H1 (cell line): Measurements from ENCODE around the gene TSHR. TPM values are rescaled to one million over a fixed set of nuclear protein-coding genes. Genes with fewer than 3 reads are reported as not detected.

Experiments
- CTCF ChIA-PET: fragments of 300-600 bp; sonication (Branson Sonifier 250); formaldehyde crosslinking; loops from one replicate; lab custom pipeline; 2021; ENCODE audit not compliant: partially characterized antibody; lab: Charles Lee
- POLR2A ChIA-PET: fragments of 300-600 bp; sonication (Branson Sonifier 250); formaldehyde crosslinking; loops from one replicate; lab custom pipeline; 2021; ENCODE audit warnings: inconsistent platforms; ENCODE audit not compliant: partially characterized antibody; lab: Charles Lee
- DNase-seq, 2 experiments: peaks; one replicate each; pipeline versions ENCODE4 v3.0.0 to v3.0.0-alpha.2; 2010 to 2022; ENCODE audit warnings: low spot score in 2 of 2, low read depth in 1 of 2, mixed read lengths in 1 of 2
- FAIRE-seq: peaks from 2 replicates; lab custom pipeline; 2011; peaks lifted over from hg19 to GRCh38; lab: Jason Lieb, UNC
- H2AFZ ChIP-seq: 2 replicates; pipeline ENCODE4 v1.8.1; 2012; ENCODE audit warnings: low read length, inconsistent platforms
- H2AK5ac ChIP-seq: 2 replicates; pipeline ENCODE4 v1.6.1; 2013; ENCODE audit warnings: low read depth, low read length
- H2BK120ac ChIP-seq: replicated peaks from 2 replicates; pipeline ENCODE3; 2013; ENCODE audit warnings: low read depth, low read length, inconsistent platforms
- H2BK12ac ChIP-seq: 2 replicates; pipeline ENCODE4 v1.6.1; 2013; ENCODE audit warnings: low read depth, low read length
- H2BK15ac ChIP-seq: 2 replicates; pipeline ENCODE4 v1.6.1; 2013; ENCODE audit warnings: low read length
- H2BK20ac ChIP-seq: 2 replicates; pipeline ENCODE4 v1.6.1; 2013; ENCODE audit warnings: low read length
- H2BK5ac ChIP-seq: 2 replicates; pipeline ENCODE4 v1.6.1; 2013; ENCODE audit warnings: low read depth, low read length
- H3K14ac ChIP-seq: 2 replicates; pipeline ENCODE4 v1.6.1; 2013; ENCODE audit warnings: inconsistent platforms; ENCODE audit not compliant: insufficient read length
- H3K18ac ChIP-seq: 2 replicates; pipeline ENCODE4 v1.6.1; 2013; ENCODE audit warnings: low read length; ENCODE audit errors: extremely low read depth
- H3K23ac ChIP-seq: 2 replicates; pipeline ENCODE4 v1.6.1; 2013; ENCODE audit warnings: inconsistent platforms; ENCODE audit not compliant: insufficient read length
- H3K23me2 ChIP-seq: 2 replicates; pipeline ENCODE4 v1.6.1; 2013; ENCODE audit warnings: low read depth, low read length
- H3K27ac ChIP-seq: 2 replicates; pipeline ENCODE4 v1.6.1; 2011; ENCODE audit warnings: low read depth, low read length, inconsistent platforms
- H3K27me3 ChIP-seq, 4 experiments: replicated peaks in 1 of 4; 1 replicate in 1 of 4; 2 replicates in 3 of 4; pipeline versions ENCODE4 v1.6.1 to v1.8.1; 2011 to 2013; ENCODE audit warnings: low read length in 3 of 4, mild to moderate bottlenecking in 3 of 4, inconsistent platforms in 2 of 4, mixed read lengths in 2 of 4, moderate library complexity in 1 of 4; ENCODE audit not compliant: control insufficient read depth in 3 of 4, insufficient read depth in 3 of 4; ENCODE audit errors: extremely low read depth in 1 of 4
- H3K36me3 ChIP-seq, 4 experiments: 2 replicates each; pipeline versions ENCODE4 v1.6.1 to v1.8.1; 2011 to 2013; ENCODE audit warnings: mild to moderate bottlenecking in 4 of 4, low read length in 3 of 4, moderate library complexity in 2 of 4, control low read depth in 1 of 4, inconsistent platforms in 1 of 4; ENCODE audit not compliant: insufficient read depth in 4 of 4, control insufficient read depth in 2 of 4
- H3K4ac ChIP-seq: replicated peaks from 2 replicates; pipeline ENCODE3; 2013; ENCODE audit warnings: low read length, low read depth, mixed read lengths, inconsistent platforms; ENCODE audit not compliant: insufficient read length
- H3K4me1 ChIP-seq, 4 experiments: replicated peaks in 1 of 4; 1 replicate in 1 of 4; 2 replicates in 3 of 4; pipeline versions ENCODE4 v1.6.1 to v1.8.1; 2011 to 2013; ENCODE audit warnings: low read length in 3 of 4, inconsistent platforms in 2 of 4, mixed read lengths in 1 of 4; ENCODE audit not compliant: insufficient read depth in 4 of 4, control insufficient read depth in 3 of 4
- H3K4me2 ChIP-seq, 2 experiments: 2 replicates each; pipeline versions ENCODE4 v1.6.1 to v1.8.1; 2011 to 2013; ENCODE audit warnings: low read depth in 2 of 2, low read length in 2 of 2, control low read depth in 1 of 2, inconsistent platforms in 1 of 2, mild to moderate bottlenecking in 1 of 2; ENCODE audit not compliant: insufficient read depth in 1 of 2
- H3K4me3 ChIP-seq, 4 experiments: fragments of 200-600, 300-600 bp in 1 of 4; sonication (generic), shearing (Covaris generic), sonication (Bioruptor Twin) in 1 of 4; 2 replicates each; pipeline versions ENCODE4 v1.5.1 to v1.8.1; 2011 to 2016; ENCODE audit warnings: low read length in 4 of 4, low read depth in 3 of 4, control low read depth in 2 of 4, inconsistent platforms in 2 of 4, mild to moderate bottlenecking in 2 of 4, mixed read lengths in 1 of 4, moderate library complexity in 1 of 4; ENCODE audit not compliant: insufficient read depth in 2 of 4; ENCODE audit errors: extremely low read depth in 1 of 4
- H3K56ac ChIP-seq: replicated peaks from 2 replicates; pipeline ENCODE3; 2013; ENCODE audit warnings: low read depth, mild to moderate bottlenecking, mixed read lengths, low read length, inconsistent platforms; ENCODE audit not compliant: insufficient read length
- H3K79me1 ChIP-seq: 2 replicates; pipeline ENCODE4 v1.6.1; 2013; ENCODE audit warnings: low read depth, low read length, control low read depth
- H3K79me2 ChIP-seq, 2 experiments: 2 replicates each; pipeline versions ENCODE4 v1.6.1 to v1.8.1; 2012 to 2013; ENCODE audit warnings: low read length in 2 of 2, mild to moderate bottlenecking in 2 of 2, inconsistent platforms in 1 of 2; ENCODE audit not compliant: insufficient read depth in 2 of 2, control insufficient read depth in 1 of 2
- H3K9ac ChIP-seq, 4 experiments: replicated peaks in 1 of 4; 1 replicate in 1 of 4; 2 replicates in 3 of 4; pipeline versions ENCODE4 v1.6.1 to v1.8.1; 2011 to 2013; ENCODE audit warnings: low read depth in 3 of 4, low read length in 3 of 4, control low read depth in 2 of 4, mild to moderate bottlenecking in 2 of 4, moderate library complexity in 2 of 4, inconsistent platforms in 1 of 4; ENCODE audit errors: extremely low read depth in 1 of 4
- H3K9me3 ChIP-seq, 2 experiments: 2 replicates each; pipeline versions ENCODE4 v1.6.1 to v1.8.1; 2012 to 2013; ENCODE audit warnings: mild to moderate bottlenecking in 2 of 2, moderate library complexity in 2 of 2, control low read depth in 1 of 2, inconsistent platforms in 1 of 2, low read depth in 1 of 2, low read length in 1 of 2, mixed read lengths in 1 of 2; ENCODE audit not compliant: insufficient read depth in 2 of 2
- H4K20me1 ChIP-seq, 2 experiments: replicated peaks in 1 of 2; 2 replicates each; pipeline versions ENCODE3 to v1.8.1; 2011 to 2013; ENCODE audit warnings: inconsistent platforms in 2 of 2, low read length in 2 of 2, mild to moderate bottlenecking in 1 of 2; ENCODE audit not compliant: insufficient read depth in 2 of 2, control insufficient read depth in 1 of 2
- H4K5ac ChIP-seq: 2 replicates; pipeline ENCODE4 v1.6.1; 2013; ENCODE audit warnings: low read length, low read depth, mixed read lengths, inconsistent platforms; ENCODE audit not compliant: insufficient read length
- H4K8ac ChIP-seq: 2 replicates; pipeline ENCODE4 v1.8.0; 2013; ENCODE audit warnings: mild to moderate bottlenecking, moderate library complexity, low read length, inconsistent platforms; ENCODE audit not compliant: insufficient read depth; ENCODE audit errors: extremely low read depth
- H4K91ac ChIP-seq: replicated peaks from 2 replicates; pipeline ENCODE3; 2013; ENCODE audit warnings: low read length, mixed read lengths, inconsistent platforms; ENCODE audit not compliant: insufficient read length
- CBX5 ChIP-seq: fragments of 300-800, 300-1000 bp; sonication (generic); IDR thresholded peaks from 2 replicates; pipeline ENCODE4 v1.7.1; 2016; ENCODE audit warnings: antibody characterized with exemption, low read length, low read depth
- CBX8 ChIP-seq: fragments of 300-800, 300-1000 bp; sonication (generic); IDR thresholded peaks from 2 replicates; pipeline ENCODE4 v1.7.1; 2016; ENCODE audit warnings: low read depth, low read length, borderline replicate concordance
- CTBP2 ChIP-seq: IDR thresholded peaks from 2 replicates; pipeline ENCODE4 v1.7.0; 2011; ENCODE audit warnings: borderline replicate concordance, mild to moderate bottlenecking, moderate library complexity, mixed read lengths, low read length; ENCODE audit not compliant: insufficient read depth, insufficient read length
- GABPA ChIP-seq: IDR thresholded peaks from 2 replicates; pipeline ENCODE4 v1.6.1; 2011; ENCODE audit warnings: mild to moderate bottlenecking, low read length, moderate library complexity, borderline replicate concordance; ENCODE audit not compliant: insufficient read depth
- HDAC6 ChIP-seq: IDR thresholded peaks from one replicate; pipeline ENCODE4 v1.7.1; 2012; ENCODE audit warnings: low read depth, mild to moderate bottlenecking, inconsistent platforms, low read length, moderate library complexity
- KDM4A ChIP-seq: IDR thresholded peaks from one replicate; pipeline ENCODE4 v1.7.1; 2012; ENCODE audit warnings: low read depth, mild to moderate bottlenecking, moderate library complexity, low read length, inconsistent platforms; ENCODE audit not compliant: severe bottlenecking
- RXRA ChIP-seq: IDR thresholded peaks from 2 replicates; pipeline ENCODE4 v1.6.1; 2011; ENCODE audit warnings: low read depth, mild to moderate bottlenecking, low read length, moderate library complexity; ENCODE audit not compliant: insufficient read depth
- ZNF274 ChIP-seq: IDR thresholded peaks from 2 replicates; pipeline ENCODE4 v1.7.0; 2012; ENCODE audit warnings: low read length, borderline replicate concordance; ENCODE audit errors: extremely low read depth
- WGBS, 2 experiments: shearing (Covaris generic) in 1 of 2; methylation state at CpG; one replicate each; pipeline versions ENCODE4 v1.1.6 to v1.1.7; 2013 to 2015; ENCODE audit warnings: low lambda C conversion rate in 2 of 2, mixed read lengths in 2 of 2, inconsistent platforms in 1 of 2, low coverage in 1 of 2, missing lambda C conversion rate in 1 of 2; ENCODE audit not compliant: insufficient replicate concordance in 2 of 2, insufficient coverage in 1 of 2, insufficient read length in 1 of 2; ENCODE audit errors: extremely low coverage in 1 of 2, missing lambda C conversion rate in 1 of 2; 5-methylcytosine and 5-hydroxymethylcytosine counted together
- polyA plus RNA-seq, 7 experiments: library from polyadenylated mRNA; depleted of rRNA in 3 of 7; stranded (reverse) in 5 of 7; unstranded in 2 of 7; fragments of >200 nt in 5 of 7; fragments of 200-250 nt in 2 of 7; gene quantifications; 1 replicate in 5 of 7; 2 replicates in 1 of 7; 4 replicates in 1 of 7; pipeline versions ENCODE4 v1.2.1 to v1.2.3, GENCODE V29; 2011 to 2013; ENCODE audit warnings: missing spikeins in 2 of 7, mixed read lengths in 2 of 7
- total RNA-seq: library from RNA; stranded (reverse); fragmentation: NEBNext Ultra II Directional; extraction: Animal tissue kit (Norgen Biotek cat#: 25700); gene quantifications from 2 replicates; pipeline ENCODE4 v1.2.1, GENCODE V29; 2021
- TF ChIP-seq, protein P1 (sequence below): IDR thresholded peaks from 2 replicates; pipeline ENCODE4 v1.6.1; 2011; ENCODE audit warnings: low read depth, mild to moderate bottlenecking, low read length; ENCODE audit not compliant: insufficient read depth

The TSHR gene
- total and polyA plus RNA-seq, 2 of the 8 experiments (the other 6 are each of a cell fraction or from before 2014, with no cell fraction given), result 0.27 TPM; not detected in 1

DNA sequence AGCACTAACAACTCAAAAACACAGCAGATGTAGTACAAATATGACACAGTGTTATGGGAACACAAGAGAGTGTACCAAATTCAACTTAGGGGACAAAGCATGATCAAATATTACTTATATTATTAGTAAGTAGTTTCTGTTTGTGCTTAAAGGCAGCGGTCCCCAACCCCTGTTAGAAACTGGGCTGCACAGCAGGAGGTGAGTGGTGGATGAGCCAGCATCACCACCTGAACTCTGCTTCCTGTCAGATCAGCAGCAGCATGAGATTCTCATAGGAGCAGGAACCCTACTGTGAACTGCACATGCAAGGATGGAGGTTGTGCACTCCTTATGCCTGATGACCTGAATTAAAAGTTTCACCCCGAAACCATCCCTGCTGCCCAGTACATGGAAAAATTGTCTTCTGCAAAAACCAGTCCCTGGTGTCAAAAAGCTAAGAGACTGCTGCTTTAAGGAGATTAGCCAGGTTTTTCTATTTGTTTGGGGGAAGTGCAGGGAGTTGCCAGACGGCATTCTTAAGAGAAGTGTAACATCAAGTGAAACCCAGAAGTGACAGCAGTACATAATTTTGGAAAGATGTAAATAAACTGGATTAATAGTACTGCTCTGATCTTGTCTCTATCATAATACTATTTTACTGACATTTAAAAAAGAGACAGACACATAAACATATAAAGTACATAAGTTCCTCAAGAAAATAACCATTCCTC is 238.7 kb downstream of the TSHR start:
- H3K79me2 ChIP-seq, result peaks cover 0 to 33% of the 10 kb centered on the region in 2 experiments; a peak in 2 of 4 replicates
- H3K4me2 ChIP-seq, result no peak overlapping the region
- ChIA-PET POLR2A (interaction anchor here (1.3 to 1.4 kb wide), 2 partner anchors 23 to 25 kb away, joined by 3 to 5 read pairs; no protein-coding TSS in a partner anchor), CTCF (interaction anchor here (0.6 to 0.9 kb wide), 3 partner anchors 126 to 271 kb away, joined by 3 to 4 read pairs (median 3); no protein-coding TSS in a partner anchor)
- no peak overlapping the region for H3K18ac ChIP-seq
- no peak overlapping the region for H2BK120ac ChIP-seq
- H2AFZ ChIP-seq, result no peak overlapping the region
- H3K27me3 ChIP-seq, result no peaks in the 10 kb centered on the region
- H3K4ac ChIP-seq, result no peak overlapping the region
- DNase-seq (no peak), FAIRE-seq (no peak)
- H4K91ac ChIP-seq, result no peak overlapping the region
- no peak overlapping the region for H3K23ac ChIP-seq
- no peak overlapping the region for H3K9ac ChIP-seq
- no peak overlapping the region for H2BK12ac ChIP-seq
- H4K5ac ChIP-seq, result no peak overlapping the region
- no peak overlapping the region for H2BK20ac ChIP-seq
- 92% methylated on average over 3 of the region's 3 CpGs; no CpG with 5 or more reads in 1 of the 2 experiments for WGBS, 2 experiments
- H3K4me3 ChIP-seq, result no peak overlapping the region
- H3K4me1 ChIP-seq, result no peaks in the 10 kb centered on the region
- no peak overlapping the region for H3K27ac ChIP-seq
- H3K14ac ChIP-seq, result no peak overlapping the region
- H2AK5ac ChIP-seq, result no peak overlapping the region
- no peaks in the 10 kb centered on the region for H3K9me3 ChIP-seq
- H2BK5ac ChIP-seq, result no peak overlapping the region
- no peak overlapping the region for H4K8ac ChIP-seq
- peaks cover 0 to 3% of the 10 kb centered on the region in 2 experiments for H4K20me1 ChIP-seq
- peaks cover 16 to 90% (median 40%) of the 10 kb centered on the region in 4 experiments; a peak in 7 of 8 replicates for H3K36me3 ChIP-seq
- H3K79me1 ChIP-seq, result no peaks in the 10 kb centered on the region
- H2BK15ac ChIP-seq, result no peak overlapping the region
- no peak overlapping the region for H3K56ac ChIP-seq
- no peaks in the 10 kb centered on the region for H3K23me2 ChIP-seq
- TF ChIP-seq GABPA, result no peak
- TF ChIP-seq KDM4A, result no peak
- no peak for TF ChIP-seq RXRA
- no peak for TF ChIP-seq ZNF274
- TF ChIP-seq CBX5, result no peak
- TF ChIP-seq HDAC6, result no peak
- TF ChIP-seq, protein P1, sequence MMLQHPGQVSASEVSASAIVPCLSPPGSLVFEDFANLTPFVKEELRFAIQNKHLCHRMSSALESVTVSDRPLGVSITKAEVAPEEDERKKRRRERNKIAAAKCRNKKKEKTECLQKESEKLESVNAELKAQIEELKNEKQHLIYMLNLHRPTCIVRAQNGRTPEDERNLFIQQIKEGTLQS, result no peak
- TF ChIP-seq CBX8, result no peak
- TF ChIP-seq CTBP2, result no peak
